ENCODE results near the gene BAHCC1.
A peak's percentile ranks its signal among the peaks of the same experiment; 100 is the strongest.

BAHCC1 gene

DNA sequence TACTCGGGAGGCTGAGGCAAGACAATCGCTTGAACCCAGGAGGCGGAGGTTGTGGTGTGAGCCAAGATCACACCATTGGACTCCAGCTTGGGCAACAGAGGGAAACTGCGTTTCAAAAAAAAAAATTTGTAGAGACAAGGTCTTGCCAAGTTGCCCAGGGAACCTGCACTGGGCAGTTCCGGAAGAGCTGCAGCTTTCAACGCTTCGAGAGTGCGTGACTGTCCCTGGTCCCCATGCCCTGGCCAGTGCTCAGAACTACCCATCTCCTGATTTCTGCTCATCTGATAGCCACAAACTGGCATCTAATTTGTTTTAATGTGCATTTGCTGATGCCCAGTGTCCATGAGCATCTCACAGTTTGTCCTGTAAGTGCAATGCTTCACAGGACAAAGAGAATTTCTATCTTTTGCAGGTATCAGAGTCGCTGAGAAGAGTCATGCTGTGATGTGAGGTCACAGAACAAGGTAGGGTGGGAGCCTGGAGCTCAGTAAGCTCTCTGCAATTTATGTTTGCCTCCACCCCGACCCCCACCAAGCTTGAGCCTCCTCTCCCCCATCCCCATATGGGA, 113.5 kb downstream of the BAHCC1 start:
- peak overlapping the region; percentile 97 for H3K4me3 ChIP-seq (ENCODE audit: low read depth, low read length)
- no peak for DNase-seq
- H3K36me3 ChIP-seq (replicated peaks), result peaks cover 40% of the 10 kb centered on the region
- TF ChIP-seq, protein P1, sequence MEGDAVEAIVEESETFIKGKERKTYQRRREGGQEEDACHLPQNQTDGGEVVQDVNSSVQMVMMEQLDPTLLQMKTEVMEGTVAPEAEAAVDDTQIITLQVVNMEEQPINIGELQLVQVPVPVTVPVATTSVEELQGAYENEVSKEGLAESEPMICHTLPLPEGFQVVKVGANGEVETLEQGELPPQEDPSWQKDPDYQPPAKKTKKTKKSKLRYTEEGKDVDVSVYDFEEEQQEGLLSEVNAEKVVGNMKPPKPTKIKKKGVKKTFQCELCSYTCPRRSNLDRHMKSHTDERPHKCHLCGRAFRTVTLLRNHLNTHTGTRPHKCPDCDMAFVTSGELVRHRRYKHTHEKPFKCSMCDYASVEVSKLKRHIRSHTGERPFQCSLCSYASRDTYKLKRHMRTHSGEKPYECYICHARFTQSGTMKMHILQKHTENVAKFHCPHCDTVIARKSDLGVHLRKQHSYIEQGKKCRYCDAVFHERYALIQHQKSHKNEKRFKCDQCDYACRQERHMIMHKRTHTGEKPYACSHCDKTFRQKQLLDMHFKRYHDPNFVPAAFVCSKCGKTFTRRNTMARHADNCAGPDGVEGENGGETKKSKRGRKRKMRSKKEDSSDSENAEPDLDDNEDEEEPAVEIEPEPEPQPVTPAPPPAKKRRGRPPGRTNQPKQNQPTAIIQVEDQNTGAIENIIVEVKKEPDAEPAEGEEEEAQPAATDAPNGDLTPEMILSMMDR (IDR thresholded peaks at IDR 0.05; ENCODE audit: low read depth, low read length, missing control alignments), result no peak
- in situ Hi-C loops (cut with HindIII; ENCODE audit: low pct_ligation_motif_present, low sequenced_read_pairs), result no loop called here
- no peaks in the 10 kb centered on the region for H3K27me3 ChIP-seq (replicated peaks)
- H3K27ac ChIP-seq, result no peak overlapping the region

DNA sequence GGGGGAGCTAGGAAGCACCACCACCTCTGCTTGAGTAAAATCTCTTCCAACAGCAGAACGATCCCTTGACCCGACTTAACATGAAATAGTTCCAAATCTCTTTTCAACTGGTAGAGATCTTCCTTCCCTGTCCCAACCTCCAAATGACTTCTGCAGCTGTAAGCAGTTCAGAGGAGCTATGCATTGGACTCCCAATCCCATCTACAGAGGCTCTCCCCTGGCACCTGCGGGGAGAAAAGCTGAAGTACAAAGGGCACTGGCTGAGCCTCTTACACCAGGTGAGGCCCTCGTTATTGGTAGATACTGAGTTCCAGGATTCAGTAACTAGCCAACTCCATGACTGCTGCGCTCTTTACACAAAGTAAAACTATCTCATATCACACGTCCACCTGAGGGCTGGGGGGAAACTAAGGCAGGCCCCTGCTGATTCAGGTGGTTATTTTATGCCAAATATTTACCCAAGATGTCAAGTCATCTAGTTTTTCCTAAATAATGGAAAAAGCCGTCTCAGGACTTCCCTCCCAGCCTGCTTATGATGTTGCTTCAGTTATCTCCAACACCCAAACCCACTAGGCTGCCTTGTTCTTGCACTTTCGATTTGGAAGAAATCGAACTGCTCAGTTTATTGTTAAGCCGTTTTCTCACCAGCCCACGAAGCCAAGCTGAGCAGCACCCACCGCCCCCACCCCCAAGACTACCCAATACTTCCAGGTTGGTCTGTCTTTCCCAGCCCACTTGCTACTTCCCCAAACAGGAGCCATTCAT, 114.1 kb downstream of the BAHCC1 start:
- H3K27me3 ChIP-seq (replicated peaks), result no peaks in the 10 kb centered on the region
- in situ Hi-C loops (cut with HindIII; ENCODE audit: low pct_ligation_motif_present, low sequenced_read_pairs), result no loop called here
- DNase-seq, result no peak

DNA sequence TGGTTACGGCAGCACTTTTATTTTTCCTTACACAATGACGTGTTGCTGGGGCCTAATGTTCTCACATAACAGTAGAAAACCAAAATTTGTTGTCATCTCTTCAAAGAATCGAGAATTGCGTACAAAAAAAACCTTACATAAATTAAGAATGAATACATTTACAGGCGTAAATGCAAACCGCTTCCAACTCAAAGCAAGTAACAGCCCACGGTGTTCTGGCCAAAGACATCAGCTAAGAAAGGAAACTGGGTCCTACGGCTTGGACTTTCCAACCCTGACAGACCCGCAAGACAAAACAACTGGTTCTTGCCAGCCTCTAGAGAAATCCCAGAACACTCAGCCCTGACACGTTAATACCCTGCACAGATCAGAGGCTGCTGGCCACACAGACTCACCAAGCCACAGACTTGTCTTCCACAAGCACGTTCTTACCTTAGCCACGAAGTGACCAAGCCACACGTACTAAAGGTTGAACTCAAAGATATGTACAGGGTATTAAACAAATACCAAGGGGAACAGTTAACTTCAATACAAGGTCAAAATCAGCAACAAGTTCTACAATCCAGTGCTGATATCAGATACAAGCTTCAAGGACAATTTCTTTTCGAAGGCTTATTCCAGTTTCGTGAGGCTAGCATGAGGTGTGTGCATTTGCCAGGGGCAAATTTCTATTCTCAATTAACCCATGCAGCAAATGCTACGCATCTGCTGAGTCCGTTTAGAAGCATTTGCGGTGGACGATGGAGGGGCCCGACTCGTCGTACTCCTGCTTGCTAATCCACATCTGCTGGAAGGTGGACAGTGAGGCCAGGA, 114.9 kb downstream of the BAHCC1 start:
- Histone ChIP-seq H3K36me3 (replicated peaks) (peaks cover 40% of the 10 kb centered on the region), H3K4me3 (ENCODE audit: low read depth, low read length) (peak overlapping the region; percentile 97), H3K27ac (peak overlapping the region; percentile 96), H3K27me3 (replicated peaks) (no peaks in the 10 kb centered on the region)
- DNase-seq, result no peak
- in situ Hi-C loops (cut with HindIII; ENCODE audit: low pct_ligation_motif_present, low sequenced_read_pairs), result loop anchor here (10.0 kb wide), 1 partner anchor 105 kb away; no protein-coding TSS in a partner anchor
- TF ChIP-seq, protein P1 (IDR thresholded peaks at IDR 0.05; ENCODE audit: low read depth, low read length, missing control alignments), result no peak

More for the DNA sequence above, 114.1 kb downstream of the BAHCC1 start:
- TF ChIP-seq, protein P1 (IDR thresholded peaks at IDR 0.05; ENCODE audit: low read depth, low read length, missing control alignments), result no peak
- Histone ChIP-seq H3K27ac (peak overlapping the region; percentile 19), H3K4me3 (ENCODE audit: low read depth, low read length) (peak overlapping the region; percentile 97), H3K36me3 (replicated peaks) (peaks cover 40% of the 10 kb centered on the region)

DNA sequence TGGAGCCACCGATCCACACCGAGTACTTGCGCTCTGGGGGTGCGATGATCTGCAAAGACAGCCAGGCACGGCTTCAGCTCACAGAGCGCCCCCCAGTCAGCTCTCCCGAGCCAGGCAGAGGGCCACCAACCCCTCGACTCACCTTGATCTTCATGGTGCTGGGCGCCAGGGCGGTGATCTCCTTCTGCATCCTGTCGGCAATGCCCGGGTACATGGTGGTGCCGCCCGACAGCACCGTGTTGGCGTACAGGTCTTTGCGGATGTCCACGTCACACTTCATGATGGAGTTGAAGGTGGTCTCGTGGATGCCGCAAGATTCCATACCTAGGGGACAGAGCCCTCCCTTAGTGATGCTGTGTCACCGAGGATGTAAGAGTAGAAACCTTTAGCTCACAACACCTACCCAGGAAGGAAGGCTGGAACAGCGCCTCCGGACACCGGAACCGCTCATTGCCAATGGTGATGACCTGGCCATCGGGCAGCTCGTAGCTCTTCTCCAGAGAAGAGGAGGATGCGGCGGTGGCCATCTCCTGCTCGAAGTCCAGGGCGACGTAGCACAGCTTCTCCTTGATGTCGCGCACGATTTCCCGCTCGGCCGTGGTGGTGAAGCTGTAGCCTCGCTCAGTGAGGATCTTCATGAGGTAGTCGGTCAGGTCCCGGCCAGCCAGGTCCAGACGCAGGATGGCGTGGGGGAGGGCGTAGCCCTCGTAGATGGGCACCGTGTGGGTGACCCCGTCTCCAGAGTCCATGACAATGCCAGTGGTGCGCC, 115.7 kb downstream of the BAHCC1 start:
- H3K27me3 ChIP-seq (replicated peaks), result no peaks in the 10 kb centered on the region
- H3K36me3 ChIP-seq (replicated peaks), result peaks cover 40% of the 10 kb centered on the region
- in situ Hi-C loops (cut with HindIII; ENCODE audit: low pct_ligation_motif_present, low sequenced_read_pairs), result loop anchor here (10.0 kb wide), 1 partner anchor 106 kb away; no protein-coding TSS in a partner anchor
- TF ChIP-seq, protein P1 (IDR thresholded peaks at IDR 0.05; ENCODE audit: low read depth, low read length, missing control alignments), result no peak
- peak overlapping the region; percentile 96 for H3K27ac ChIP-seq
- H3K4me3 ChIP-seq (ENCODE audit: low read depth, low read length), result peak overlapping the region; percentile 97
- DNase-seq, result no peak

DNA sequence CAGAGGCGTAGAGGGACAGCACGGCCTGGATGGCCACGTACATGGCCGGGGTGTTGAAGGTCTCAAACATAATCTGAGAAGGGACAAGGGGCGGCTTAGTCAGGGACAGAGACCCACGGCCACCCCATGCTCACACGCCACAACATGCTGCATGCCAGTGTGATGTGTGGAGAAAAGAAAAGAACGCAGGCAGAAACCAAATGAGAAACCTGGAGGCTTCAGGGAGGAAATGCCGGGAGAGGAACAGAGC, 116.2 kb downstream of the BAHCC1 start:
- no peak for DNase-seq
- in situ Hi-C loops (cut with HindIII; ENCODE audit: low pct_ligation_motif_present, low sequenced_read_pairs), result loop anchor here (10.0 kb wide), 1 partner anchor 107 kb away; no protein-coding TSS in a partner anchor
- TF ChIP-seq, protein P1 (IDR thresholded peaks at IDR 0.05; ENCODE audit: low read depth, low read length, missing control alignments), result no peak
- H3K27me3 ChIP-seq (replicated peaks), result no peaks in the 10 kb centered on the region
- H3K27ac ChIP-seq, result peak overlapping the region; percentile 96
- H3K4me3 ChIP-seq (ENCODE audit: low read depth, low read length), result peak overlapping the region; percentile 97
- peaks cover 40% of the 10 kb centered on the region for H3K36me3 ChIP-seq (replicated peaks)
